ENCODE results near the gene DPEP2. TPM values are rescaled to one million over a fixed set of nuclear protein-coding genes. Genes with fewer than 3 reads are reported as not detected.

DPEP2 gene
- total and polyA plus RNA-seq, 10 of the 15 experiments (the other 5 are each of a cell fraction or from before 2014, with no cell fraction given), result 0.04 to 4.0 (median 2.1) TPM

GRCh38 chr16:67957622-67958021 lies 41.7 kb downstream of the DPEP2 start:
- intact Hi-C loops (cut with micrococcal nuclease; ENCODE audit: unreplicated experiment) (no loop called here), in situ Hi-C loops (cut with MboI) (no loop called here)
- Histone ChIP-seq H3K4me1 (ENCODE audit: control insufficient read depth, insufficient read depth, low read length) (no peaks in the 10 kb centered on the region), H3K79me2 (ENCODE audit: control insufficient read depth, insufficient read depth, low read length) (no peaks in the 10 kb centered on the region), H2AFZ (ENCODE audit: control insufficient read depth, low read depth, low read length) (no peak overlapping the region), H3K9ac (ENCODE audit: control insufficient read depth, insufficient read depth, low read length) (no peak overlapping the region), H3K36me3 (ENCODE audit: control insufficient read depth in 2 of 2, insufficient read depth in 2 of 2, low read length in 1 of 2) (peaks cover 5 to 6% of the 10 kb centered on the region in 2 experiments; a peak in 3 of 4 replicates), H3K4me3 (no peak overlapping the region), H3K9me3 (replicated peaks; ENCODE audit: control insufficient read depth, insufficient read depth, low read length) (no peaks in the 10 kb centered on the region), H4K20me1 (ENCODE audit: control insufficient read depth, insufficient read depth) (no peaks in the 10 kb centered on the region), H3K27me3 (replicated peaks in 1 of 2; ENCODE audit: control insufficient read depth in 2 of 2, insufficient read depth in 2 of 2, low read length in 1 of 2) (no peaks in the 10 kb centered on the region), H3K27ac (ENCODE audit: control insufficient read depth, insufficient read depth) (no peak overlapping the region), H3K4me2 (ENCODE audit: control insufficient read depth, insufficient read depth) (no peak overlapping the region)
- 97% methylated on average over 8 of the region's 9 CpGs for WGBS (ENCODE audit: insufficient coverage, insufficient replicate concordance, low lambda C conversion rate, missing lambda C conversion rate)
- DNase-seq (ENCODE audit: low read depth, low spot score) (no peak), FAIRE-seq (no peak), ATAC-seq (no peak)
- POLR2A ChIA-PET, result no interaction called here
- SMC1A ChIA-PET (ENCODE audit: uncharacterized antibody, unreplicated experiment), result no interaction called here
- CTCF ChIA-PET, result interaction anchor here (1.1 kb wide), 1 partner anchor 36 kb away, joined by 3 read pairs; no protein-coding TSS in a partner anchor
- TF ChIP-seq ASH2L (IDR thresholded peaks at IDR 0.05; ENCODE audit: borderline replicate concordance, low read depth), result no peak
- TF ChIP-seq IKZF1 (conservative IDR thresholded peaks at IDR 0.05), result no peak
- TF ChIP-seq EGR1 (IDR thresholded peaks at IDR 0.05; ENCODE audit: borderline replicate concordance in 1 of 2, low read depth in 2 of 2, low read length in 2 of 2), result no peak
- TF ChIP-seq KLF5 (IDR thresholded peaks at IDR 0.05; ENCODE audit: partially characterized antibody), result no peak
- no peak for TF ChIP-seq USF1 (IDR thresholded peaks at IDR 0.05; ENCODE audit: borderline replicate concordance, extremely low read length, insufficient read depth, low read depth, low read length)
- no peak for TF ChIP-seq FOS (IDR thresholded peaks at IDR 0.05; ENCODE audit: borderline replicate concordance, extremely low read depth, insufficient read length)
- TF ChIP-seq ETV6 (conservative IDR thresholded peaks at IDR 0.05 in 1 of 2, IDR thresholded peaks at IDR 0.05 in 1 of 2; ENCODE audit: borderline replicate concordance in 1 of 2, low read depth in 1 of 2), result no peak
- TF ChIP-seq KAT2A (conservative IDR thresholded peaks at IDR 0.05; ENCODE audit: control insufficient read depth, low read depth, low read length), result no peak
- TF ChIP-seq, protein P1, sequence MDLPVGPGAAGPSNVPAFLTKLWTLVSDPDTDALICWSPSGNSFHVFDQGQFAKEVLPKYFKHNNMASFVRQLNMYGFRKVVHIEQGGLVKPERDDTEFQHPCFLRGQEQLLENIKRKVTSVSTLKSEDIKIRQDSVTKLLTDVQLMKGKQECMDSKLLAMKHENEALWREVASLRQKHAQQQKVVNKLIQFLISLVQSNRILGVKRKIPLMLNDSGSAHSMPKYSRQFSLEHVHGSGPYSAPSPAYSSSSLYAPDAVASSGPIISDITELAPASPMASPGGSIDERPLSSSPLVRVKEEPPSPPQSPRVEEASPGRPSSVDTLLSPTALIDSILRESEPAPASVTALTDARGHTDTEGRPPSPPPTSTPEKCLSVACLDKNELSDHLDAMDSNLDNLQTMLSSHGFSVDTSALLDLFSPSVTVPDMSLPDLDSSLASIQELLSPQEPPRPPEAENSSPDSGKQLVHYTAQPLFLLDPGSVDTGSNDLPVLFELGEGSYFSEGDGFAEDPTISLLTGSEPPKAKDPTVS (IDR thresholded peaks at IDR 0.05; ENCODE audit: low read depth, low read length), result no peak
- no peak for TF ChIP-seq JUNB (IDR thresholded peaks at IDR 0.05)
- RAD21 ChIA-PET (ENCODE audit: unreplicated experiment), result no interaction called here
- no TSS peak for BruUV-seq (replicated peaks)

Measured in GM12878 (cell line).